ENCODE data around the gene MRPL34. TPM values are rescaled to one million over a fixed set of nuclear protein-coding genes. Genes with fewer than 3 reads are reported as not detected.

MRPL34 gene
- total and polyA plus RNA-seq, 9 of the 15 experiments (the other 6 are each of a cell fraction or from before 2014, with no cell fraction given) = 11.5 to 256 (median 72.5) TPM

DNA sequence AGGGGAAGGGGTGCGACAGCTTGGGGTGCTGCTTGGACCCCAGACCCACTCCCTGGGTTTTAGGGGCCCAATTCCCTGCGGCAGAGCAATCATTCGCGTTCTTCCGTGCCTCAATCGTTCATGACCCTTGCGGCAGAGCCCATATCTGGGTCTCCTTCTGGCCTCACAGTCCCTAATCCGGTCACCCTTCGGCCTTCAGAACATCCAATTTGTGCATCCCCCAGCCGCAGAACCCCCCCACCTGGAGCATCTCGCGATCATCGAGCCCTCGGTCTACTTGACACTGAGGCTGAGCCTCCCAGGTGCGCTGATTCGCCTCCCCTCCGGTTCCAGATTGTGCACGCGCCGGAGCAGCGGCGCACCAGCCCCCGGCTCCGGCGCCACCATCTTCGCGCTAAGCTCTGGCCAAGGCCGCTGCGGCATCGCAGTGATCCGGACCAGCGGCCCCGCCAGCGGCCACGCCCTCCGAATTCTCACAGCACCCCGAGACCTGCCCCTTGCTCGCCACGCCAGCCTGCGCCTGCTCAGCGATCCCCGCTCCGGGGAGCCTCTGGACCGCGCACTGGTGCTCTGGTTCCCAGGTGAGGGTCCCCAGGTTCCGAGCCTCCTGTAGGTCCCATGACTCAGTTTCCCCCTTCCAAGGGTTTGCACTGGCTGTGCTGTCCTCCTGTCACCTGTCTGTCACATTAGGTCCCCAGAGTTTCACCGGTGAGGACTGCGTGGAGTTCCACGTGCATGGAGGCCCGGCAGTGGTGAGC lies 32.2 kb downstream of the MRPL34 start (continued):
- TF ChIP-seq PTBP1 (IDR thresholded peaks at IDR 0.05; ENCODE audit: low read depth, low read length) (no peak), TBL1XR1 (IDR thresholded peaks at IDR 0.05; ENCODE audit: low read length in 2 of 2) (0 out of 4 replicates have a peak, but pooled peaks of 1 of the 2 experiments have one; percentile 21), SREBF1 (IDR thresholded peaks at IDR 0.05; ENCODE audit: borderline replicate concordance, low read depth, low read length) (no peak), MYNN (IDR thresholded peaks at IDR 0.05) (no peak), MYNN (CRISPR knock-in tag; IDR thresholded peaks at IDR 0.05) (no peak), LCOR (CRISPR knock-in tag; IDR thresholded peaks at IDR 0.05) (no peak), HEY1 (CRISPR knock-in tag; IDR thresholded peaks at IDR 0.05; ENCODE audit: borderline replicate concordance) (no peak), SRSF9 (IDR thresholded peaks at IDR 0.05; ENCODE audit: borderline replicate concordance, low read depth, low read length) (no peak), FIP1L1 (IDR thresholded peaks at IDR 0.05; ENCODE audit: low read depth, low read length, poor library complexity, severe bottlenecking) (no peak), CEBPB (tag; IDR thresholded peaks at IDR 0.05) (no peak), ZNF263 (CRISPR knock-in tag; IDR thresholded peaks at IDR 0.05; ENCODE audit: borderline replicate concordance) (no peak), HMG20A (CRISPR knock-in tag; conservative IDR thresholded peaks at IDR 0.05) (no peak), RBM15 (IDR thresholded peaks at IDR 0.05; ENCODE audit: insufficient read depth, low read length) (no peak), POLR2G (IDR thresholded peaks at IDR 0.05; ENCODE audit: low read depth, low read length) (peak; percentile 77), GABPA (tag; conservative IDR thresholded peaks at IDR 0.05; ENCODE audit: low read depth) (no peak), HDAC2 (IDR thresholded peaks at IDR 0.05) (no peak)
- TF ChIP-seq, protein P1, sequence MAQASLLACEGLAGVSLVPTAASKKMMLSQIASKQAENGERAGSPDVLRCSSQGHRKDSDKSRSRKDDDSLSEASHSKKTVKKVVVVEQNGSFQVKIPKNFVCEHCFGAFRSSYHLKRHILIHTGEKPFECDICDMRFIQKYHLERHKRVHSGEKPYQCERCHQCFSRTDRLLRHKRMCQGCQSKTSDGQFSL (CRISPR knock-in tag; IDR thresholded peaks at IDR 0.05) = peak; percentile 88
- TF ChIP-seq, protein P1 (tag; IDR thresholded peaks at IDR 0.05) = peak in 1 of 2 experiments; percentile 42; a peak in 1 of 4 replicates
- TF ChIP-seq, protein P2, sequence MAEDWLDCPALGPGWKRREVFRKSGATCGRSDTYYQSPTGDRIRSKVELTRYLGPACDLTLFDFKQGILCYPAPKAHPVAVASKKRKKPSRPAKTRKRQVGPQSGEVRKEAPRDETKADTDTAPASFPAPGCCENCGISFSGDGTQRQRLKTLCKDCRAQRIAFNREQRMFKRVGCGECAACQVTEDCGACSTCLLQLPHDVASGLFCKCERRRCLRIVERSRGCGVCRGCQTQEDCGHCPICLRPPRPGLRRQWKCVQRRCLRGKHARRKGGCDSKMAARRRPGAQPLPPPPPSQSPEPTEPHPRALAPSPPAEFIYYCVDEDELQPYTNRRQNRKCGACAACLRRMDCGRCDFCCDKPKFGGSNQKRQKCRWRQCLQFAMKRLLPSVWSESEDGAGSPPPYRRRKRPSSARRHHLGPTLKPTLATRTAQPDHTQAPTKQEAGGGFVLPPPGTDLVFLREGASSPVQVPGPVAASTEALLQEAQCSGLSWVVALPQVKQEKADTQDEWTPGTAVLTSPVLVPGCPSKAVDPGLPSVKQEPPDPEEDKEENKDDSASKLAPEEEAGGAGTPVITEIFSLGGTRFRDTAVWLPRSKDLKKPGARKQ (CRISPR knock-in tag; IDR thresholded peaks at IDR 0.05) = no peak
- TF ChIP-seq, protein P3, sequence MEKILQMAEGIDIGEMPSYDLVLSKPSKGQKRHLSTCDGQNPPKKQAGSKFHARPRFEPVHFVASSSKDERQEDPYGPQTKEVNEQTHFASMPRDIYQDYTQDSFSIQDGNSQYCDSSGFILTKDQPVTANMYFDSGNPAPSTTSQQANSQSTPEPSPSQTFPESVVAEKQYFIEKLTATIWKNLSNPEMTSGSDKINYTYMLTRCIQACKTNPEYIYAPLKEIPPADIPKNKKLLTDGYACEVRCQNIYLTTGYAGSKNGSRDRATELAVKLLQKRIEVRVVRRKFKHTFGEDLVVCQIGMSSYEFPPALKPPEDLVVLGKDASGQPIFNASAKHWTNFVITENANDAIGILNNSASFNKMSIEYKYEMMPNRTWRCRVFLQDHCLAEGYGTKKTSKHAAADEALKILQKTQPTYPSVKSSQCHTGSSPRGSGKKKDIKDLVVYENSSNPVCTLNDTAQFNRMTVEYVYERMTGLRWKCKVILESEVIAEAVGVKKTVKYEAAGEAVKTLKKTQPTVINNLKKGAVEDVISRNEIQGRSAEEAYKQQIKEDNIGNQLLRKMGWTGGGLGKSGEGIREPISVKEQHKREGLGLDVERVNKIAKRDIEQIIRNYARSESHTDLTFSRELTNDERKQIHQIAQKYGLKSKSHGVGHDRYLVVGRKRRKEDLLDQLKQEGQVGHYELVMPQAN (IDR thresholded peaks at IDR 0.05; ENCODE audit: borderline replicate concordance) = 0 out of 2 replicates have a peak, but pooled peaks have one; percentile 21

All from K562 (cell line).